Stimulated activated naive CD8-positive, alpha-beta T cell treated with anti-CD3 and anti-CD28 coated beads, Interleukin-15, Interleukin-2, amounts not matched to agents 100 ng/mL and 50 ng/mL, for 24 hours (primary cell): Measurements from ENCODE around the gene CPEB4.

Source experiments
- H3K27ac Mint-ChIP-seq: one replicate; pipeline ENCODE4 v1.8.0; 2021; ENCODE audit warnings: mild to moderate bottlenecking, mixed read lengths
- H3K27me3 Mint-ChIP-seq: one replicate; pipeline ENCODE4 v1.8.0; 2021; ENCODE audit warnings: mixed read lengths
- H3K36me3 Mint-ChIP-seq: one replicate; pipeline ENCODE4 v1.8.0; 2021; ENCODE audit warnings: low read depth, mixed read lengths
- H3K4me1 Mint-ChIP-seq: one replicate; pipeline ENCODE4 v1.8.0; 2021; ENCODE audit warnings: low read depth, mixed read lengths
- H3K4me3 Mint-ChIP-seq: one replicate; pipeline ENCODE4 v1.8.0; 2021; ENCODE audit warnings: mild to moderate bottlenecking, mixed read lengths
- H3K9me3 Mint-ChIP-seq: one replicate; pipeline ENCODE4 v1.8.0; 2021; ENCODE audit warnings: mixed read lengths

The CPEB4 gene

DNA sequence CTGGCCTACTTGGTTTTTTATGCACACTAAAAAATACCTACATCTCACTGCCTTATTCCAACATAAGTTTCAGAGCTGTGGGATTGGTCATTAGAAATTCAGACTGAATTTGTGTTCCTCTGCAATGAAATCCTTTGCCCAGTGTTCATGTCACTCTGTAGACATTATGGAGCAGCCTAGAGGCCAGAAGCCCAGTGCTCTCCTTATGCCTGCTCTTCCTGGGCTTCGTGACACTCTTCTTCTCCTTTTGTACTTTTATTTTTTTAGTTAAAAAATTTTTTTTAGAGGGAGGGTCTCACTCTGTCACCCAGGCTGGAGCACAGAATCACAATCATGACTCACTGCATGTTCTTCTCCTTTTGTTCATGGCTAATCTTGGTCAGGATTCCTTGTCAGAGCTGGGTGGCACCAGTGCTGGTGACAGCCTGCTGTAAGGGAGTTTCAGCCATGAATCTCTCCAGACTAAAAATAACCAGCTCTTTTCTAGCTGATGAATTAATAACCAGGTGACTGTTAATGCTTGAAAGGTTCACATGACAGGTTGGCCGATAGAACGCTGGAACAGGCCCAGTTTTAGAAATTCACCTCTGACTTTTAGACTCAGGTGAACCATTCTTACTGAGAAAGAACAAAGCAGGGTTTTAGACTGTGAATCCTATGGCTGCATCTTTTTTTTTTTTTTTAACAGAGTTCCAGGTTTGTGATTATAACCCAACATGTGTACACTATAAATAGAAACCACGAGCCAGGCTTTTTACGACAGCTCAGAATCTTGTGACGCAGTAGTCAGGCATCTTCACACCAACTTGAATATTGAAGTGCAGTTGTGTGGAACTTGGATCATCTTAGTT, 66.7 kb downstream of the CPEB4 start:
- Mint-ChIP-seq H3K27me3 (no peaks in the 10 kb centered on the region), H3K36me3 (peaks cover 35% of the 10 kb centered on the region), H3K9me3 (no peaks in the 10 kb centered on the region), H3K4me1 (no peaks in the 10 kb centered on the region), H3K4me3 (no peak overlapping the region), H3K27ac (no peak overlapping the region)

DNA sequence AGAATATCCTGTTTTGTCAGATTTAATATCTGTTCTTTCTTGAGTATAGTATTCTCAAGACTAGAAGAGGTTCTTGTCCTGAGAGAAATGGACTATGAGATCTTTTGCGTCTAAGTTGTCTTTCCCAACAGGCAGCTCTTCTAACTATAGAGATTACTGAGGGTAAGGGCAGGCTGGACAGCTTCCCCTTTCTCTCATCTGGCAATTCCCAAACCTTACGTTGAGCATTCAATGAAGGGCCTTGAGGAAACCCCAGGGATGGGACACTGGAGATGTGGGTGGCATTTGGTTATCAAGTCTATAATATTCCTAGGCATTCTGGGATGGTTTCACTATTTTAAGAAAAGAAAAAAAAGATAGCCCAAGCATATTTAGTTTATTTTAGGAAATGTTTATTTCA, 72.8 kb downstream of the CPEB4 start:
- no peaks in the 10 kb centered on the region for H3K9me3 Mint-ChIP-seq
- no peaks in the 10 kb centered on the region for H3K27me3 Mint-ChIP-seq
- peaks cover 3% of the 10 kb centered on the region for H3K36me3 Mint-ChIP-seq
- peaks cover 19% of the 10 kb centered on the region for H3K4me1 Mint-ChIP-seq
- no peak overlapping the region for H3K4me3 Mint-ChIP-seq
- no peak overlapping the region for H3K27ac Mint-ChIP-seq

DNA sequence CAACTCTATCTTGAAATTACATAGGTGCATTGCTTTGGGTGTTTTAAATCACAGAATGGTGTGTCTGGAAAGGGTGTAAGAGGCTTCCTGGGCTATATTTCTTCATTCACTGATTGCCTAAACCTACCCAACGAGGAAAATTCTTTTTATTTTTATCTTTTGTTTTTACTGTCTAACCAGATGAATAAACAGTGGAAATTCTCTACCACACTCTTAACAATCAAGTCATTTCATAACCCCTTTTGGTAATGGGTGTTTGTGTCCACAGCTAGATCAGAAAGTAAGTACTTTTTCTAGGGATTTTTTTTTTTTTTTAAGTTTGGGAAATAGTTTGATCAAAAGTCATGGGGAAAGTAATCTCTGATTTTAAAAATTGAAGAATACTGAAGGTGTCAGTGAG, 73.3 kb downstream of the CPEB4 start:
- Mint-ChIP-seq H3K36me3 (peaks cover 3% of the 10 kb centered on the region), H3K27ac (no peak overlapping the region)

DNA sequence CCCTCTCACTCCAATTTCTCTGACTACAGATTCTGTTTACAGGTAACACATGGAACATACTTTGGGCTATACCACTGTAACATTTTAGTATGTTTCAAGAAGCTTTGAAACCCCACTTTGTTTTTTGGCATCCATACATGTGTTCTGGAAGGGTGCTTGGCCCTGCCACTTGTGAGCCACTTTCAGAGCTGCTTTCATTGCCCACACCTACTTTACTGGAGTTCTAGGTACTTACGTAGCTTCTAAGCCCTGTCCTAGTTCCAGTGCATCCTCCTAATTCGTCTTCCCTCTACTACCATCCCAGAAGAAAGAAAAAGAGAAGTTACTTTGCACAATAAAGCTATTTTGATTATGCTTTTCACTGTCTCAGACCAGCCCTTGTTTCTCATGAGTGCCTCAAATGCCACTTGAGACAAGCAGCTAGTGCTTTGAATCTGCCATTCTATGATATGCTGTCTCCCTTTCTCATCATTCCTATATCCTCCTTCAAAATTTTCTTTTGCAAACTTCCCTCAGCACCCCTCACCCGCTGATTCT, 74.4 kb downstream of the CPEB4 start:
- H3K27ac Mint-ChIP-seq = no peak overlapping the region
- H3K9me3 Mint-ChIP-seq = no peaks in the 10 kb centered on the region
- H3K27me3 Mint-ChIP-seq = no peaks in the 10 kb centered on the region
- peaks cover 19% of the 10 kb centered on the region for H3K4me1 Mint-ChIP-seq
- H3K4me3 Mint-ChIP-seq = no peak overlapping the region
- peaks cover 3% of the 10 kb centered on the region for H3K36me3 Mint-ChIP-seq

More for the DNA sequence above, 73.3 kb downstream of the CPEB4 start:
- Mint-ChIP-seq H3K4me1 (peaks cover 19% of the 10 kb centered on the region), H3K27me3 (no peaks in the 10 kb centered on the region), H3K9me3 (no peaks in the 10 kb centered on the region), H3K4me3 (no peak overlapping the region)

DNA sequence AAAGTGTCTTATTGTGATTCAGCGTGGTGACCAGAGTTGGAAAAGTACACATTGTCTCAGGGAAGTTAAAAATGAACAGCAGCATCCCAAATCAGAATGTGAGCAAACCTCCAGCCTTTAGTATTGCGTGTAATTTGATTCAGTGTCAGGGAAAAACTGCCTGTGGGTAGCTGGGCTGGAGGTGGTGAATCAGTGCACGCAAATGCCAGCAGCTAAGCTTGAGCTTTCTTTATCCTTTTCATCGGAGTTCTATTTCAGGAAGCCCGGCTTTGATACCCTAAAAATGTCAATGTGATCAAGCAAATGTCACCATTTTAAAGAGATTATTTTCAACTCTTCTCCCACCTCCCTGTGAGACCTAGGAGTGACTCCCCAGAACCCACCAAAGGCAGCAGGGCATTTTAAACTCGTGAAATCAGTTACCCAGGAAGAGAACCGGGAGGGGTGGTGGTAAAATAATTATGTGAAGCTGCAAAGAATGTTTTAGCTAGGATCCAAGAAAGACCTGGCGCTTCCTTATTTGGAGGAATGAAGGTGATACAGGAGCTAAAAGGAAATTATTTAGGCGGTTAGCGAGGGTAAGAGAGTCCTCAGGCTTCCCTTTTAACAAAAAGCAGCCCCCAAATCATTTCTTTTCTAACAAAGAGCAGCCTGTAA, 75.2 kb downstream of the CPEB4 start:
- no peak overlapping the region for H3K27ac Mint-ChIP-seq
- no peaks in the 10 kb centered on the region for H3K27me3 Mint-ChIP-seq
- H3K4me3 Mint-ChIP-seq = no peak overlapping the region
- H3K9me3 Mint-ChIP-seq = no peaks in the 10 kb centered on the region
- peaks cover 3% of the 10 kb centered on the region for H3K36me3 Mint-ChIP-seq
- H3K4me1 Mint-ChIP-seq = peaks cover 19% of the 10 kb centered on the region

DNA sequence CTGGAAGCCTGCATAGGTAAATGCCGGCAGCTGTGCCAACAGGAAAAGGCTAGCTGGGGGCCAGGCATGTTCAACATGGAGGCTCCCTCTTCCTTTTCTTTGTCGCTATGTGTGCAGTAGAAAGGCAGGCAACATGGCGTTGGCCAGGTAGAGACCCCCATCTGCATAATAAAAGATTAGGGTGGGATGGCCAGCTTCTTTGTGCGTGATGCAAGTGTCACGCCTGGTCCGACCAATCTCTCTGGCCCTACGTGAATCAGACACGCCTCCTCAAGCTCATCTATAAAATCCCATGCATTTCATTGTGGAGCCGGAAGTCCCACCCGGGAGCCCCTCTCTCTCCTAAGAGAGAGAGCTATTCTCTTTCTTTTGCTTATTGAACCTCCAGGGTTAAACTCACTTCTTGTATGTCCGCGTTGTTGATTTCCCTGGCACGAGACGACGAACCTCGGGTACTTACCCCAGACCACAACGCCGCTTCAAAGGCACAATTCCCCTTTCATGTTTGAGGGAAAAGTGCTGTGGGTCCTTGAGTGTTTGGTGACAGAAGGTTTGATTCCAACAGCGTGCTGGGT, 75.8 kb downstream of the CPEB4 start:
- H3K4me3 Mint-ChIP-seq = no peak overlapping the region
- H3K27ac Mint-ChIP-seq = no peak overlapping the region

DNA sequence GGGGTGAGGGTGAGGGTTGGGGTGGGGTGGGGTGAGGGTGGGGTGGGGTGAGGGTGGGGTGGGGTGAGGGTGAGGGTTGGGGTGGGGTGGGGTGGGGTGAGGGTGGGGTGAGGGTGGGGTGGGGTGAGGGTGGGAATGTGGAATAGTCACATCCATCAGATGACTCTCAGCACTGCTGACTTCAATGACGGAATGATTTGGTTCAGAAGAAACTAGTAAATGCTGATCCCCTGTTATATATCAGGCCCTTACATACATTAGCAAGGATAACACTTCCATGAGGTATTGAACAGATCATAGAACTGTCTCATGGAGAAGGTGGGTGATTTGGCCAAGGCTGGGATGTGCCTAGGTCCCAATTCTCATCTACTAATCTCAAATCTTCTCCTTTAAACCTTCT, 76.4 kb downstream of the CPEB4 start:
- H3K27me3 Mint-ChIP-seq = no peaks in the 10 kb centered on the region
- peaks cover 19% of the 10 kb centered on the region for H3K4me1 Mint-ChIP-seq
- H3K4me3 Mint-ChIP-seq = no peak overlapping the region
- H3K27ac Mint-ChIP-seq = no peak overlapping the region
- peaks cover 3% of the 10 kb centered on the region for H3K36me3 Mint-ChIP-seq
- H3K9me3 Mint-ChIP-seq = no peaks in the 10 kb centered on the region

More for the DNA sequence above, 75.8 kb downstream of the CPEB4 start:
- no peaks in the 10 kb centered on the region for H3K27me3 Mint-ChIP-seq
- H3K9me3 Mint-ChIP-seq = no peaks in the 10 kb centered on the region
- H3K36me3 Mint-ChIP-seq = peaks cover 3% of the 10 kb centered on the region
- peaks cover 19% of the 10 kb centered on the region for H3K4me1 Mint-ChIP-seq

DNA sequence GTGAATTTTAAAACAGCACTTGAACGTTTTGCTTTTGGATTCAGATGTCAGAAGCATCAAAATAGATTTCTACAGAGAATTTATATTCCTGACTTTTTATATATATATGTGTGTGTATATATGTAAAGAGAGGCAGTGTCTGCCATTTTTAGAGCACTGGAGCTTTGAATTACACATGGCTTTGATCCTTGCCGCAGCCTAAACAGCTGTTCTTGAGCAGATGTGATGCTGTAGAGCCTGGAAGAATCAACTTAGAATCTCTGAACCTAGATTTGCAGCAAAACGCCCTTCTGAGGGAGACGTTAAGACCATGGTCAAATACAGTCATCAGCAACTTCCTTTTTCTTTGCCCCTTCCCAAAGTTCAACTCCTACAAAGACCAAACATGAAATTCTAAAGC, 79.1 kb downstream of the CPEB4 start:
- H3K9me3 Mint-ChIP-seq = no peaks in the 10 kb centered on the region
- H3K36me3 Mint-ChIP-seq = no peaks in the 10 kb centered on the region
- H3K27ac Mint-ChIP-seq = no peak overlapping the region
- H3K4me3 Mint-ChIP-seq = no peak overlapping the region
- peaks cover 4% of the 10 kb centered on the region for H3K27me3 Mint-ChIP-seq
- H3K4me1 Mint-ChIP-seq = peaks cover 19% of the 10 kb centered on the region

DNA sequence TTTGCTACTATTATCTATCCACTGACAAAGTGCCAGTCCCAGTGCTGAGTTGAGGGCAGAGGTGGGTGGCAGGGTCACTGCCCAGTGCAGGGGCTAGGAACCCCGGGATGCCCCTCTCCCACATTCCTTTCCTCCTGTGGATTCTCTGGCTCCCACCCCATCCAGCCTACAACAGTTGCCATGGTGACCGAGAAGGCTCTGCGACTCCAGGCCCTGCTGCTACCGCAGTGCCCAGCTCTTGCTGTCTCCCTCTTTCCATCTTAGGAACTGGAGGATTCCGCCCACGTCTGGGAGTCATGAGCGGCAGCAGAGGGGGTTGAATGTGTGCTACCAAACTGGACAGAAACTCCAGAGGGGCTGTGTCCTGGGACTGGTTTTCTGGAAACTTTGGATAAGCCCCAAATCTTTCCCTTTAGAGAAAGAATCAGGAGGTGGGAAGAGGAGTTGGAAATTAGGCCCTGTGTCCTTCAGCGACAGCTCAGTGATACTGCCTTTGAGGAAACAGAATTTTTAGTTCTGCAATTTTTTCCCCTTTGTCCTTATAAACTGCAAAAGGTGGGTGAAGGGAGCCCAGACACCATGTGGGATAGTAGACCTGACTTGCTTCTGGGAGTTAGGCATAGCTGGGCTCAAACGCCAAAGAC, 80.1 kb downstream of the CPEB4 start:
- peaks cover 4% of the 10 kb centered on the region for H3K27me3 Mint-ChIP-seq
- no peaks in the 10 kb centered on the region for H3K9me3 Mint-ChIP-seq
- no peak overlapping the region for H3K4me3 Mint-ChIP-seq
- no peak overlapping the region for H3K27ac Mint-ChIP-seq
- no peaks in the 10 kb centered on the region for H3K36me3 Mint-ChIP-seq
- peaks cover 19% of the 10 kb centered on the region for H3K4me1 Mint-ChIP-seq

DNA sequence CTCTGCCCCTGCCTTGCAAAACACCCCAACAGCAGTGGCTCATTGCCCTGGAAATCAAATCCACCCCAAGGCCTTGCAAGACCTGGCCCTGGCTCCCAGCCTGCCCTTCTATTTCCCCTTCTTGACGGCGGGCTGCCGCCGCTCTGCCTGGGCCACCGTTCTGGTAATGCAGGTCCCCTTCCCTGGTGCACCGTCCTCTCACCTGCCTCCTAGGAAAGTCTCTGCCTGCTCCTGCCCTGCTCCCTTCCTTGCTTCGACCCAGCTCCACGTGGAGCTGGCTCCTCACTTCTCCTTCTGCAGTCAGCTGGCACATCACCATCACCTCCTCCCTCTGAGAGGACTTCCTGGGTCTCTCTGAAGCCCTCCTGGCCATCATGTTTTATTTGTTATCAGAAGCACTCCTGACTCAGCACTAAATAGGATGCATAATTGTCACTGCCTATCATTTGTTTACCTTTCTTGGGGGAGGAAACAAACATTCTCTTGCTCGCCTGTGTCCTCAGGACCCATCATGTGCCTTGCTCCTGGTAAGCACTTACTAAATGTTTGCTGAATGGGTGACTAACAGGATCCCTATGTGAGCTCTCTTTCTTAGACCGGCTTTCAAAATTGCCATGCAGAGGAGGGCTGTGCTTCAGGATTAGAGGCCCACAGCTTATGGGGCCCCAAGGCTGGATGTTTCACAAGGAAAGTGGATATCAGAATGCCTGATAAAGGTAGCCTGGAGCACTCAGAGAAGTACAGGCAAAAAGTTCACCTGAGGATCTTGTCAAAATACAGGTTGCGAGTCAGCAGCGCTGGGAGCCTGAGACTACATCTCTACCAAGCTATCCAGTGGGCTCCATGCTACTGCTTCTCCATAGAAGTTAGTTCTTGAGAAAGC, 81.3 kb downstream of the CPEB4 start:
- Mint-ChIP-seq H3K27ac (no peak overlapping the region), H3K4me3 (no peak overlapping the region), H3K9me3 (no peaks in the 10 kb centered on the region), H3K36me3 (no peaks in the 10 kb centered on the region), H3K27me3 (peaks cover 4% of the 10 kb centered on the region), H3K4me1 (peaks cover 17% of the 10 kb centered on the region)

DNA sequence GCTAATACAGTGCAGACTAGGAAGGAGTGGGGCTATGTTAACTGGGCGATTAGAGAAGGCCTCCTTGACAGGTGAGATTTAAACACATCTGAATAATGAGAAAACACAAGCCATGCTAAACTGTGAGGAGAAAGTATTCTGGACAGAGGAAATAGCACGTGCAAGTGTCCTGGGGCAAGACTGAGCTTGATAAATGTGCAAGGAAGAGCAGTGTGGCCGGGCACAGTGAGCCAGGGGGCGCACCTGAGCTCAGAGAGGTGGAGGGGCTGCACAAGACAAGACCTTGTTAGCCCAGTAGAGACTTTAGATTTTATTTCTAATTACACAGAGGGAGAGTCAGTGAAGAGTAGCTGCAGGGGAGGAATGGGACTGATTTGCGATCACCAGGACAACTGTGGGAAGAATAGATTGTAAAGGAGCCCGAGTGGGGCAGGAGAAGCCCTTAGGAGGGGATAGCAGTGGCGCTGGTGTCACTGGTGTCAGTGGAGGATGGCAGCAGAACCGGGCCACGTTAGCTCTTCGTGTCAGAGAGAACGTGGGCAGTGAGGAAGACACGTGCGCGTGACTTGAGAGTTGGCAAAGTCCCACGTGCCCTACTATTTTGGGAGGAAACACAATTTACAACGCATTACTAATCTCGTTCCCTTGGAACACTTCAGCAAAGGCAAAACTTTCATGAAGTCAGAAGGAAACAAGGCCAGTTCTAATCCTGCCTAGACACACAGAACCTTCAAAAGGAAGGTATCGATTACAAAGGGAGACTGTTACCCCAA, 82.9 kb downstream of the CPEB4 start:
- Mint-ChIP-seq H3K27me3 (peaks cover 4% of the 10 kb centered on the region), H3K4me1 (peaks cover 9% of the 10 kb centered on the region), H3K36me3 (no peaks in the 10 kb centered on the region), H3K9me3 (no peaks in the 10 kb centered on the region), H3K27ac (no peak overlapping the region), H3K4me3 (no peak overlapping the region)

DNA sequence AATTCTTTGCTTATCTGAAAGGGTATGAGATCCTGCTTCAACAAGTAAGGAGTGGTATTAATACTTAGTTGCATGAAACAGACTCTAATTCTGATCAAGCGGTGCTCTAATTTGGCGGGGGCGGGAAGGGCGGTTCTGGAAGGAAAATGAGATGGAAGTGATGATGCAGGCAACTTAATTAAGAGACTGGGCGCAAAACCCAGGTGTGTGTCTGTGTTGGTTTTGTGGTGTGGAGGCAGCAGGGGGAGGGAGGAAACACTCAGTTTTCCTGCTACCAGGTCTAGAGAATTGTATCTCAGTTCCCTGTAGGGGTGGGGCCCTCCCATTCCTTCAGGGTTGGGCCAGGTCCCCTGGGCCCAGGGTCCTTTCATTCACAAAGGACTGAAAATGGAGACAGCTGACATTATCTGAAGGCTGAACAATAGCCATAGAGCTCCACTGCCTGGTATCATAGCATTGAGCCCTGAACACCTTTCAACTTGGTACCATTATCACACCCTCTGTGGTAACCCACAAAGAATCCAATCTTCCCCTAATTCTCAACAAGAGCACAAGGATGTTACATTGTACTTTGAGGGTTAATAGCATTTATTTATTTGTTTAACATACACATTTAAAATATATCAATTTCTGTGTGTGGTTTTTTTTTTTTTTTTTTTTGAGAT, 83.7 kb downstream of the CPEB4 start:
- H3K36me3 Mint-ChIP-seq = no peaks in the 10 kb centered on the region
- H3K9me3 Mint-ChIP-seq = no peaks in the 10 kb centered on the region
- peaks cover 4% of the 10 kb centered on the region for H3K27me3 Mint-ChIP-seq
- peaks cover 9% of the 10 kb centered on the region for H3K4me1 Mint-ChIP-seq
- no peak overlapping the region for H3K4me3 Mint-ChIP-seq
- H3K27ac Mint-ChIP-seq = no peak overlapping the region

DNA sequence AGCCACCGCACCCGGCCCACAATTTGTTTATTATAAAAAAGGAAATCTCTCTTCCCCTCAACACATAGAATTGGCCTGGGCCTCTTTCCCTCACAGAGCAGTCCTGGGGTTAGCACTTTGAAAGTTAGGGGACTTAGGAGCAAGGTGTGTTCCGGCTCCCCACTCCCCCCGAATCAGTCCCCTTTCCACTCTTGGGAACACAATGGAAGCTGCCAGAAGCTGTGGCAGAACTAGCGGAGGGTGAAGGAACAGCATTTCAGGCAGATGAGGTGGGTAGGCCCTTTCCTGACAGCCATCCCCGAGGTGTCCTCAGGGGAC, 84.4 kb downstream of the CPEB4 start:
- Mint-ChIP-seq H3K27me3 (peaks cover 7% of the 10 kb centered on the region), H3K9me3 (no peaks in the 10 kb centered on the region), H3K27ac (no peak overlapping the region), H3K4me3 (peak overlapping the region; percentile 71), H3K36me3 (no peaks in the 10 kb centered on the region), H3K4me1 (peaks cover 9% of the 10 kb centered on the region)
